Erythroblast (primary cell): ENCODE data around the gene HARS2.

Experiments
- GATA1 ChIP-seq: IDR thresholded peaks from 2 replicates; pipeline ENCODE4 v1.6.1; 2011; ENCODE audit warnings: low read depth, mild to moderate bottlenecking, control low read depth, low read length, moderate library complexity
- POLR2A ChIP-seq: IDR thresholded peaks from 2 replicates; pipeline ENCODE4 v1.6.1; 2011; ENCODE audit warnings: mild to moderate bottlenecking, low read length

GRCh38 chr5:140734354-140734753 is 43.1 kb downstream of the HARS2 start:
- TF ChIP-seq POLR2A (no peak), GATA1 (no peak)
